Fibroblast of mammary gland (primary cell): Measurements from ENCODE around the gene IL20RA.

Experiments
- DNase-seq: peaks from one replicate; pipeline ENCODE4 v3.0.0-alpha.2; 2010; ENCODE audit warnings: low read depth
- H3K4me3 ChIP-seq: 2 replicates; pipeline ENCODE4 v1.5.1; 2011; ENCODE audit warnings: low read depth, mild to moderate bottlenecking, low read length, moderate library complexity; ENCODE audit not compliant: control insufficient read depth
- CTCF ChIP-seq: conservative IDR thresholded peaks from 2 replicates; pipeline ENCODE4 v1.5.1; 2011; ENCODE audit warnings: low read depth, low read length, inconsistent platforms; ENCODE audit not compliant: control insufficient read depth, insufficient read depth

The IL20RA gene

GRCh38 chr6:136950436-136951126, 94.2 kb downstream of the IL20RA start:
- H3K4me3 ChIP-seq, result no peak overlapping the region
- TF ChIP-seq CTCF, result no peak
- DNase-seq, result peak; percentile 5
